Adrenal gland (tissue), 5 donors: ENCODE measurements around the gene ZNF281.

Experiments
- POLR2A ChIP-seq, 2 donors: fragments of 450-650 bp; IDR thresholded peaks; one replicate each; pipeline ENCODE4 v1.6.1; 2017; ENCODE audit warnings: antibody characterized with exemption in 2 of 2, mild to moderate bottlenecking in 2 of 2, moderate library complexity in 1 of 2
- TF ChIP-seq, protein P1 (sequence below), 6 experiments: fragments of 450-650 bp in 4 of 6; fragments of 200-600 bp in 2 of 6; sonication (generic) in 1 of 6; IDR thresholded peaks; 1 replicate in 5 of 6; 2 replicates in 1 of 6; pipeline versions ENCODE4 v1.5.1 to v1.8.0; 2016 to 2021; ENCODE audit warnings: antibody characterized with exemption in 6 of 6, mild to moderate bottlenecking in 2 of 6, moderate library complexity in 1 of 6
- donor health status: DM: no; HTN: no; CAD: no.

GRCh38 chr1:200409203-200409760 is 554 bp downstream of the ZNF281 start:
- TF ChIP-seq, protein P1, sequence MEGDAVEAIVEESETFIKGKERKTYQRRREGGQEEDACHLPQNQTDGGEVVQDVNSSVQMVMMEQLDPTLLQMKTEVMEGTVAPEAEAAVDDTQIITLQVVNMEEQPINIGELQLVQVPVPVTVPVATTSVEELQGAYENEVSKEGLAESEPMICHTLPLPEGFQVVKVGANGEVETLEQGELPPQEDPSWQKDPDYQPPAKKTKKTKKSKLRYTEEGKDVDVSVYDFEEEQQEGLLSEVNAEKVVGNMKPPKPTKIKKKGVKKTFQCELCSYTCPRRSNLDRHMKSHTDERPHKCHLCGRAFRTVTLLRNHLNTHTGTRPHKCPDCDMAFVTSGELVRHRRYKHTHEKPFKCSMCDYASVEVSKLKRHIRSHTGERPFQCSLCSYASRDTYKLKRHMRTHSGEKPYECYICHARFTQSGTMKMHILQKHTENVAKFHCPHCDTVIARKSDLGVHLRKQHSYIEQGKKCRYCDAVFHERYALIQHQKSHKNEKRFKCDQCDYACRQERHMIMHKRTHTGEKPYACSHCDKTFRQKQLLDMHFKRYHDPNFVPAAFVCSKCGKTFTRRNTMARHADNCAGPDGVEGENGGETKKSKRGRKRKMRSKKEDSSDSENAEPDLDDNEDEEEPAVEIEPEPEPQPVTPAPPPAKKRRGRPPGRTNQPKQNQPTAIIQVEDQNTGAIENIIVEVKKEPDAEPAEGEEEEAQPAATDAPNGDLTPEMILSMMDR (IDR thresholded peaks at IDR 0.05), result no peak
- no peak for TF ChIP-seq POLR2A (IDR thresholded peaks at IDR 0.05)
